HG03457 (cell line): ENCODE results near the gene LCN15.

Source experiments
- ATAC-seq: cut with Tn5 transposase; IDR thresholded peaks from one replicate; pipeline ENCODE4 v1.9.1; 2021; ENCODE audit warnings: moderate number of reproducible peaks; ENCODE audit not compliant: unreplicated experiment

LCN15 gene

DNA sequence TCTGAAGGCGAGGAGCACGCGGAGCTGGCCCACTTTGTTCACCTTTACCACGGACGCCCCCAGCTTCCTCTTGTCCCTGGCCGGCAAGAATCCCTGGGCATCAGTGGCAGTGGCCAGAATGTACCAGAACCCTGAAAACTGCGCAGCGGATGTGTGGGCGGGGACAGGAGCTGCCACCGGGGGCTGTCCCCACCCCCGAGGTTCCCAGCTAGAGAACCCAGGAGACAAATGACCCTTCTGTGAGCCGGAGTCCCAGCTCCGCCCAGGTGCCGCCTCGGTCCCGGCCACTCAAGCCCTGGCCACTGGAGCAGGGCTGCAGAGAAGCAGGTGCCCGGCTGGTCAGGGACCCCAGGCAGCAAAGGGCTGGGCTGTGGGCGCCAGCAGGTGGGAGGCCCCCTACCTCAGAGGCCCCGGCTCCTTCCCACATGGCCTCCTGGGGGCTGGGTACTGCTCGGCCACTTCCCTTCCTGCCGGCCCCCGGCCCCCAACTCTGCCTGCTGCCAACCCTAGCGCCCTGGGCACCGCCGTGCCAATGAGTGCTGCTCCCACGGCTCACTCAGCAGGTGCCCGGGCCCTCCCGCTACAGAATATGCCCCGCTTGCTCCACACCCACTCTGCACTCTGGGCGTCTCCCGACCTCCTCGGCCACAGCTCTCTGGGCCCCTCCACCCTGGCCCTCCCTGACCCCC is 22.3 kb downstream of the LCN15 start:
- ATAC-seq: no peak

DNA sequence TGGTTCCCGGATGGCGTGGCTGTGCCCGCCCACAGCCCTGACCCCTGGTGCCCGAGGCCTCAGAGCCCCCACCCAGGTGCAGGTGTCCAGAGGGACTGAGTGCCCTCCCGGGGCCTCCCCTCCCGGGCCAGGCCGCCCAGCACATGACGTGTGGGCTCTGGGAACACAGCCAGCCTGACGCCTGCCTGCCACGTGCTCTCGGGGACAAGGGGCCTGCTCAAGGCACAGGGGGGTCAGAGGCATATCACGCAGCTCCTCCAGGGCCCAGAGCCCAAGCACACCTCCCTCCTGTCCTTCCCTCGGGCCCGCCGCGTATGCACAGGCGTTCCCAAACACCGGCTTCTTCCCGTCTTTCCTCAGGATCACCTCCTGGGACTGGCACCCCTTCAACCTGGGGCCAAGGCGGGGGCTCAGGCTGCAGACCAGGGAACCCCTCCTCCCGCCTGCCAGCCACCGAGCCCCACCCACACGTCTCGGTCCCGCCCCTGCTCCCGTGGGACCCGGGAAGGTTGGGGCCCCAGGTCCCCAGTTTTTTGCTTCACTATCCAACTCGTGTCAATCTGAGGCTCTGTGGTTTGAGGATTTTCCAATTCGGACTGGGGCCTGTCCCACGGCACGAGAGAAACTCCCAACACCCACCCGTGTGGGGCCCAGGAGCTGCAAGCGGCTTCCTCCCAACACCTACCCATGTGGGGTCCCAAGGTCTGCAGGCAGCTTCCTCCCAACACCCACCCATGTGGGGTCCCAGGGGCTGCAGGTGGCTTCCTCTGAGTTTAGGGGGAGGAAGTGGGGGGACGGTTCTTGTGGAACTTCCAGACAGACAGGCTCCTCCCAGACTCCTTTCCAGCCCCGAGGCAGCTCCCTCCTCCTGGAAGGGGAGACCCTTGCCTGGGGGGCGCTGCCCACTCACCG is 23.1 kb downstream of the LCN15 start:
- no peak for ATAC-seq

DNA sequence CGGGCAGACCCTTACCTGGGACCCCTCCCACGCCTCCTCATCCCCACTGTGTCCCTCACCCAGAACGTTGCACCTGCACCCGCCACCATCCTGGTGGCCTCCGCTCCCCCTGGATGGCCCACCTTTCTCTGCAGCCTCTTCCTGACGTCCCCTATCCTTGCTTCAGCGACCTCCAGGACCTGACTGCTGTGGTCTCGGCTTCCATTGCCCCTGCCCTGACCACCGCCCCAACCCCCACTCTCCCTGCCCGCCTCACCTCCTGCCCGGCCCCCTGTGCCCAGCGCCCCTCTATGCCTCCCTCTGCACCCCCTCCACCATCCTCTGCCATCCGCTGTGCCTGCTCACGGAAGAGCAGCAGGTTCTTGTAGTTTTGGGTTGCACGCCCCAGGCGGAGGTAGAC is 23.8 kb downstream of the LCN15 start:
- ATAC-seq: no peak

DNA sequence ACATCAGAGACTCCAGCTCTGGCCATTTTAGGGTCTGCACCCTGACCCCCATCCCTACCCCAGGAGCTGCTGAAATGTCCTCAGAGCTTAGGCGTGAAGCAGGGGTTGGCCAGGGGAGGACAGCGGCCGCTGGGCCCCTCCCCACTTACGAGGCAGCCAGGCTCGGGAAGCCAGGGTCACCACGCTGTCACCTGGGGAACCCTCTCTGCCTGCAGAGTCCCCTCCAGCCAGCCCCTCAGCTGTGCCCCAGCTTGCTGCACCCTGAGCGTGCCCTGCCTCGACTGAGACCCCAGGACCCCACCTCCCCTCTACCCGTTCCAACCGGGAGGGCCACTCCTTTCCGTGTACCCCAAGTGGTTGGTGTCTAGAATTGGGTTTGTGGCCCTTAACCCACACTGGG is 24.2 kb downstream of the LCN15 start:
- no peak for ATAC-seq

- no peak for ATAC-seq
Observed at GRCh38 chr9:136739509-136739908, 24.8 kb downstream of the LCN15 start.

- no peak for ATAC-seq
Observed at GRCh38 chr9:136738960-136739359, 25.4 kb downstream of the LCN15 start.

DNA sequence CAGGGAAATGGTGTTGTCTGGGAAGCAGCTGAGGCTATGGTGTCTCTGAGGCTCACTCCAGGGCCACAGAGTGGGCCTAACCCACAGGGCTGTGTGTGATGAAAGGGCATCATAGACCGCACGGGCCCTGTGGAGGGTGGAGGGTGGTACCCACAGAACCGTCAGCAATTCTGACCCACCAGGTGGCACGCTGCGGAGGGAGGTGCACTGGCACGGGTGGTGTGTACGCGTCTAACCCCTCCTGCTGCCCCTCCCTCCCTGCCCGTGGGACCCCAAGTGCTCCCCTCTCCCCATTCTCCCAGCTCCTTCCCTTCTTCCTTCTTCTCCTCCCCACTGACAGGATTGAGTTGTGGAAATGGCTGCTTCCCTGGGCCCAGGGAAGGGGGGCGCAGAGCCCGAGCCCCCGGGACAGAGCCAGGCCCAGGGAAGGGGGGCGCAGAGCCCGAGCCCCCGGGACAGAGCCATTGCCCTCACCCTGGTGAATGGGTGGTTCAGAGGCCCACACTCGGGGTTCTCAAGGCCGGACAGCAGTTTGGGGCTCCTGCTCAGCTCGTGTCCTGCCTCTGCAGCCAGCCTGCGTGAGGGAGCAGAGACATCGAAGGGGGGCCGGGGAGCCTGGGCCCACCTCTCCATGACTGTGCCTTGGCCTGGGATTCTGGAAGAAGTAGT is 28.4 kb downstream of the LCN15 start:
- no peak for ATAC-seq

DNA sequence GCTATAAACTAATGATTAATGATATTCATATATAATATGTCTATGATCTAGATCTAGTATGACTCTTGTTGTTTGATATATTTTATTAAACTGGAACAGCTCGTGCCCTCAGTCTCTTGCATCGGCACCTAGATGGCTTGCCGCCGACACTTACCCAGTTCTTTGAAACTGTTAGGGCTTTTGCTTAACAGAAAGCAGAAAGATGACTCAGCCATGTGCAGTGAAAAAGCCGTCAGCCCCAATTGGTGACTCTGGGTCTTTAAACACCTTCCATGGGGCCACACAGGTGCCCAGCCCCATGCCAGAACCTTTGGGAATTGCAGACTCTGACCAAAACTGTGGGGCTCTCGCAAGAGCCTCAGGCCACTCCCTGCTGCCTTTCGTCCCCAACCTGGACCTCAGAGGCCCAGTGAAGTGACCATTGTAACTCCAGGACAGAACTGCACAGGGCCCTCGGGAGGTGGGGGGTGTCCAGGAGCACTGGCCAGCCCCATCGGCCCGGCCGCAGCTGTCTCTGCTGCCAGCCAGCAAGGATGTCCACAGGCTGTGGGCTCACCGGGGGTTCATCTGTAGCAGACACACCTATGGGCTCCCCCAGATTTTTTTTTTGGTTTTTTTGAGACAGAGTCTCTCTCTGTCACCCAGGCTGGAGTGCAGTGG is 29.4 kb downstream of the LCN15 start:
- no peak for ATAC-seq

GRCh38 chr9:136733611-136734010 is 30.7 kb downstream of the LCN15 start:
- ATAC-seq: no peak

DNA sequence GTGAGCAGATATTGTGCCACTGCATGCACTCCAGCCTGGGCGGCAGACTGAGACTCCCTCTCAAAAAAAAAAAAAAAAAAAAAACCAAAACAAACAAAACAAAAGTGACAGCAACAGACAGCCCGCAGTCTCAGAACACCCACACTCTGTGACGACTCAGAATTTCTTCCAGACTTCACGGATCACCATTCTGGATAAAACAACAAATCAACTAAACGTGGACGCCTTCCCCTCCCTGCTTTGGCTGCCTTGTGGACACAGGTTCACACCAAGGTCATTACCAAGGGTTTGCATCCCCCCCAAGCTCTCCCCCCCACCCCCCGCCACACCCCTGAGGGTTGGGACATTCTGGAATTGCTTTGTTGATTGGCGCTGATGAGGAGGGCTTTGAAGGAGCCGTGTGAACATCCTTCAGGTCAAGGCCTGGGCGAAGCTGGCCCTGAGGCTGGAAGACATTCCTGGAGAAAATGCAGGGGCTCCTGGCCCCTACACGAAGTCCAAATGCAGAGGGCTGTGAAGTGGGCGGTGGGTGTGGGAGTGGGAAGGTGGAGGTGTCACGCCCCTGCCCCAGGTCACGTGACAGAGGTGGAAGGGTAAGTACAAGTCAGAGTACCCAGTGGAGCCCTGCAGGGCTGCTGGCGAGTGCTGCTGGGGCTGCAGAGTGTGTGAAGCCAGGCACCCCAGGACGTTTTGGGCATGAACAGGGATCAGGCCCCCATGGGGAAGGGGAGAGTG is 31.7 kb downstream of the LCN15 start:
- no peak for ATAC-seq

DNA sequence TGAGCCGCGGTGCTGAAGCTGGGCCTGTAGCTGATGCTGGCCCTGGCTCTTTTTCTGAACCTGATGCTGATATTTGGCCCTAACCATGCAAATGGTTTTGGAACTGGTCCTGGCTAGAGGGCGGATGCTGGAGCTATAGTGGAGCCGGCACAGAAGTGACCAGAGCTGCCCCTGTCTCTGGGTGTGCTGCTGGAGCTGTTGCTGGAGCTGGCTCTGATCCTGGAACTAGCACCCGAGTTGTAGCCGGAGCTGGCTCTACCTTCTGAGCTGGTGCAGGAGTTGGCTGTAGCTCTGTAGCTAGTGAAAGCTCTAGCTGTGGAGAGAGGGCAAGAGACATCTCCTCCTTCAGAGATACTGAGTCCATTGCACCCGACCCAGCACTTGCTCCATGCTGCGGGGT is 34.4 kb downstream of the LCN15 start:
- no peak for ATAC-seq

DNA sequence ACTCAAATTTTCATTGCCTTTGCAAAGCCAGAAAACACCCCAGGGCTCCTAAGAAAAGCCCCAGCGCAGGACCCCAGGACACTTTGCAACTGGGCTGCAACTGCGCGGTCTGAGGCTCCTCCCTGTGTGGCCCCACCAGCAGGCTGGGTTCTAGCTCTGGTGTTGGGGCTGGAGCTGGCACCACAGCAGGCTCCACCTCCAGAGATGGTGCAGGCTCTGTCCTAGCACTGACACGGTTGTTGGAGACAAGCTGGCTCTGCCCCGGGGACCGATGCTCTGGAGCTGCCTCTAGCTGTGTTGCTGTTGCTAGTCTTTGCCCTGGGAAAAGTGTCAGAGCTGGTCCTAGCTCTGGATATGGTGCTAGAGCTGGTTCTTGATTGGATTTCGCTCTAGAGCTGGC is 35.2 kb downstream of the LCN15 start:
- ATAC-seq: no peak

GRCh38 chr9:136728548-136729123 is 35.7 kb downstream of the LCN15 start:
- ATAC-seq: no peak

DNA sequence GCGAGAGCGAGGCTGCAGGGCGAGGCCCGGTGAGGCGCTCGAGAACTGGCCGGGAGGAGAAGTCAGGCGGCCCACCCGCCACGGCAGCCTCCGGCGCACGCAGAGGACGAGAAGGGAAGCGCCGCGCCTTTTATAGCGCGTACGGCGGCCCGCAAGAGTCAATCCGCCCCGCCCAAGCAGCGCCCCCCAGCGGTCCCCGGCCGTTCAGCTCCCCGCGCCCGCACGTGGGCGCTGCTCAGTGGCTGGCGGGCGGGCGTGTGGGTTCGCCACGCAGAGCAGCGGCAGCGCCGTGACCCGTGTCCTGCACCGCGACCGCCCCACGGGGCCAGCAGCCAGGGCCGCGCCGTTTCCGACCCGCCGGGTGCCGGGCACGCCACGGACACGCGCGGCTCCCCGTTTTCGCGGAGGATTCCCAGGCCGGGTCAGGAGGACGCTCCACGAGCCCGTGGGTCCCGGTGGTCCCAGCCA is 36.2 kb downstream of the LCN15 start:
- ATAC-seq: no peak

DNA sequence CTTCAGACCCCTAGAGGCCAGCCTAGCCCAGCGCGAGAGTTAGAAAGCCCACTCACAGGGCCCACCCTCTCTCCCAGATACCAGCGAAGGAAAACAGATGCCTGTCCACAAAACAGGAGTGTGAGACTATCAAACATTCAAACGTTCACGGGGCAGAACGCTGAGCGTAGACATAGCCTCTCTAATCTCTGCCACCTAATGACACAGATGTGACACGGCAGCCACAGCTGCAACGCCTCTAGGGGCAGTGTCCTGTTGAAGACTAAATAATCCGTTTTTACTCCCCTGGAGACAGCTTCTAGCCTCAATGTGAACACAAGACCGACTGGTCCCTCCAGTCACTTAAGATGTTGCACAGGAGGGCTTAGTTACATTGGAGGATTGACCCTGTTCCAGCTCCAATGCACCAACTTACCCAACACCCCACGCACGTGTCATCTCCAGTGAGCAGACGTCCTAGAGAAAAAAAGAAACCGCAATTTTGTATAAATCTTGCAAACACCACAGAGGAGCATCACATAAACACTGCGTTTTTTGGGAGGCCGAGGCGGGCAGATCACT is 37.6 kb downstream of the LCN15 start:
- no peak for ATAC-seq

- no peak for ATAC-seq
Observed at GRCh38 chr9:136726118-136726517, 38.2 kb downstream of the LCN15 start.

- ATAC-seq: no peak
Observed at GRCh38 chr9:136725612-136726011, 38.7 kb downstream of the LCN15 start.

DNA sequence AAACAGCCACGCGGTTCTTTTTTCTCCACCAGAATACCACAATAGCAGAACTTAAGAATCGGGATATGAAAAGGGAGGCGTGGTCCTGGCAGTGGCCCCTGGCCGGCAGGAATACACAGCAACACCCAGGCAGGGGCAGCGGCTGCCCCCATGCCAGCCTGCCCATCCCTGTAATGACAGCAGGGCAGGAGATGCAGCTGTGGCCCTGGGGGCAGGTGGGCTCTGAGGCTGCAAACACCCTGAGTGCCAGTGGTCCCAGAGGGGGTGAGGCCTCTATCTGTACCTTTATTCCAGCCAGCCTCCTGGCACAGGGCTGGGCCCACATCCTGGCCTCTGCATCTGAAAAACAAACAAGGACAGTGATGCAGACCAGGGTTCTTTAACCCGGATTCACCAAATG is 39.5 kb downstream of the LCN15 start:
- no peak for ATAC-seq

DNA sequence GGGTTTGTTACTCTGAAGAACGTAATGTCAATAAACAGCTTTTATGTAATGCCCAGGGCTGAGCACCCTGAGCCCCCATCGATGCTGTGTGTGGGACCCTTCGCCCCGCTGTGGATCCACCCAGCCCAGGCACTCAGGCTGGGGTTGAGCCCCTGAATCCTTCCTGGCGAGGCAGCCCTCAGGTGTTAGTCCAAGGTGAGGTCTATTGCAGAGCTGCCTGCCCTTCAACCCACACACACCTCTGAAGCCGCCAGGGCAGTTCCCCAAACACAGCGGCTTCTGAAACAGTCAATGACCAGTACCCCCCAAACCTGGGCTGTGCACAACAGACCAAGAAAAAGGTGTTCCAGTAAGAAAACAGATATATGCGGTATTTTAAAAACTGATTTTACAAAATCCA is 40.3 kb downstream of the LCN15 start:
- ATAC-seq: no peak
